NCI-H774 (cell line): ENCODE data around the gene NUMA1.

Experiments
- DNase-seq: peaks from one replicate; lab custom pipeline; 2025; lab: John Stamatoyannopoulos, UW

Gene NUMA1

GRCh38 chr11:72001285-72001684 is 79.1 kb downstream of the NUMA1 start:
- DNase-seq = no peak

- no peak for DNase-seq
These were observed 80.0 kb downstream of the NUMA1 start for GRCh38 chr11:72000202-72000867.

- DNase-seq = no peak
These were observed 80.5 kb downstream of the NUMA1 start for GRCh38 chr11:71999798-72000197.

GRCh38 chr11:71999362-71999761 is 81.0 kb downstream of the NUMA1 start:
- DNase-seq = no peak

GRCh38 chr11:71998649-71999310 is 81.6 kb downstream of the NUMA1 start, which contains the start of gene IL18BP:
Gene IL18BP, plus strand, starts transcription at chr11:71998909. Its CDS starts 1,076 bp downstream, at chr11:71999985.
- DNase-seq = no peak

GRCh38 chr11:71998061-71998460 is 82.3 kb downstream of the NUMA1 start:
- no peak for DNase-seq

GRCh38 chr11:71997594-71997993 is 82.7 kb downstream of the NUMA1 start:
- DNase-seq = no peak

GRCh38 chr11:71996946-71997345 is 83.4 kb downstream of the NUMA1 start:
- no peak for DNase-seq

- DNase-seq = no peak
These were observed 83.8 kb downstream of the NUMA1 start for GRCh38 chr11:71996517-71996916.

GRCh38 chr11:71995726-71996291 is 84.5 kb downstream of the NUMA1 start:
- no peak for DNase-seq

GRCh38 chr11:71994786-71995185 is 85.6 kb downstream of the NUMA1 start:
- no peak for DNase-seq

GRCh38 chr11:71992136-71992730 is 88.1 kb downstream of the NUMA1 start:
- no peak for DNase-seq

GRCh38 chr11:71991494-71991893 is 88.8 kb downstream of the NUMA1 start:
- DNase-seq = no peak

- no peak for DNase-seq
These were observed 89.6 kb downstream of the NUMA1 start for GRCh38 chr11:71990701-71991100.

GRCh38 chr11:71988050-71988449 is 92.3 kb downstream of the NUMA1 start:
- DNase-seq = no peak

GRCh38 chr11:71987521-71987920 is 92.8 kb downstream of the NUMA1 start:
- no peak for DNase-seq

- no peak for DNase-seq
These were observed 94.2 kb downstream of the NUMA1 start for GRCh38 chr11:71986131-71986530.

GRCh38 chr11:71979602-71980001 is 100.7 kb downstream of the NUMA1 start:
- DNase-seq = no peak

- no peak for DNase-seq
These were observed 101.2 kb downstream of the NUMA1 start for GRCh38 chr11:71979094-71979493.

- no peak for DNase-seq
These were observed 102.5 kb downstream of the NUMA1 start for GRCh38 chr11:71977743-71978418.

GRCh38 chr11:71977090-71977489 is 103.3 kb downstream of the NUMA1 start:
- DNase-seq = no peak

GRCh38 chr11:71976551-71976950 is 103.8 kb downstream of the NUMA1 start:
- no peak for DNase-seq
